Endothelial cell (in vitro differentiated cells): ENCODE measurements around the gene SLFN11. TPM values are rescaled to one million over a fixed set of nuclear protein-coding genes. Genes with fewer than 3 reads are reported as not detected.
"Not testable (repeated sequence)": the region's sequence is repeated elsewhere in the genome, so short reads cannot be mapped to it uniquely, and the experiment has no call there.

Experiments
- DNase-seq: peaks from one replicate; pipeline ENCODE4 v3.0.0; 2021; ENCODE audit warnings: low spot score
- H3K27ac Mint-ChIP-seq: one replicate; pipeline ENCODE4 v1.8.0; 2021; ENCODE audit warnings: mixed read lengths, inconsistent platforms; ENCODE audit not compliant: unreplicated experiment
- H3K27me3 Mint-ChIP-seq: one replicate; pipeline ENCODE4 v1.8.0; 2021; ENCODE audit warnings: mild to moderate bottlenecking, moderate library complexity, mixed read lengths, inconsistent platforms; ENCODE audit not compliant: unreplicated experiment
- H3K36me3 Mint-ChIP-seq: one replicate; pipeline ENCODE4 v1.8.0; 2021; ENCODE audit warnings: mild to moderate bottlenecking, low read depth, mixed read lengths, inconsistent platforms; ENCODE audit not compliant: unreplicated experiment
- H3K4me1 Mint-ChIP-seq: one replicate; pipeline ENCODE4 v1.8.0; 2021; ENCODE audit warnings: mild to moderate bottlenecking, mixed read lengths, inconsistent platforms; ENCODE audit not compliant: unreplicated experiment
- H3K4me3 Mint-ChIP-seq: one replicate; pipeline ENCODE4 v1.8.0; 2021; ENCODE audit warnings: mild to moderate bottlenecking, mixed read lengths, inconsistent platforms; ENCODE audit not compliant: unreplicated experiment
- H3K9me3 Mint-ChIP-seq: one replicate; pipeline ENCODE4 v1.8.0; 2021; ENCODE audit warnings: mixed read lengths, inconsistent platforms; ENCODE audit not compliant: unreplicated experiment
- total RNA-seq: library from RNA; stranded (reverse); fragmentation: NEBNext Ultra II Directional; extraction: Animal tissue kit (Norgen Biotek cat#: 25700); gene quantifications from one replicate; pipeline ENCODE4 v1.2.1, GENCODE V29; 2021; ENCODE audit not compliant: unreplicated experiment
- TF ChIP-seq, protein P1 (sequence below): fragments of 200-600 bp; sonication (generic); IDR thresholded peaks from one replicate; pipeline ENCODE4 v1.5.0; 2021; ENCODE audit warnings: antibody characterized with exemption; ENCODE audit not compliant: unreplicated experiment

SLFN11 gene
- total RNA-seq, 1 donor from 2014 or later = 0.26 TPM

DNA sequence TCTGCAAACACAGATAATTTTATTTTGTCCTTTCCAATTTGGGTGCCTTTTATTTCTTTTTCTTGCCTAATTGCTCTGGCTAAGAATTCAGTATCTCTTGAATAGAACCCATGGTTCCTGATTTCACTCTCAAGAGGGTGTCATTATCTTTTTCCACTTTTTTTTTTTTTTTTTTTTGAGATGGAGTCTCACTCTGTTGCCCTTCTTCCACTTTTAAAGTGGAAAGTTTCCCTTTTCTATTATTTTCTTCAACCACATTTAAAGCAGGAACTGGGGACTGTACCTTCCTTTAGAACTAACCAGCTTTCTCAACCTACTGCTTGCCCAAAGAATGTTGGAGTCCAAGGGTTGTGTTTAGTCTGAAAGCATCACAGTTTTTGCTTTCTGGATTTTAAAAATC, 31.1 kb downstream of the SLFN11 start:
- H3K36me3 Mint-ChIP-seq = peaks cover 4% of the 10 kb centered on the region
- no peak overlapping the region for H3K4me3 Mint-ChIP-seq
- no peak overlapping the region for H3K27ac Mint-ChIP-seq
- peaks cover 7% of the 10 kb centered on the region for H3K27me3 Mint-ChIP-seq
- TF ChIP-seq, protein P1, sequence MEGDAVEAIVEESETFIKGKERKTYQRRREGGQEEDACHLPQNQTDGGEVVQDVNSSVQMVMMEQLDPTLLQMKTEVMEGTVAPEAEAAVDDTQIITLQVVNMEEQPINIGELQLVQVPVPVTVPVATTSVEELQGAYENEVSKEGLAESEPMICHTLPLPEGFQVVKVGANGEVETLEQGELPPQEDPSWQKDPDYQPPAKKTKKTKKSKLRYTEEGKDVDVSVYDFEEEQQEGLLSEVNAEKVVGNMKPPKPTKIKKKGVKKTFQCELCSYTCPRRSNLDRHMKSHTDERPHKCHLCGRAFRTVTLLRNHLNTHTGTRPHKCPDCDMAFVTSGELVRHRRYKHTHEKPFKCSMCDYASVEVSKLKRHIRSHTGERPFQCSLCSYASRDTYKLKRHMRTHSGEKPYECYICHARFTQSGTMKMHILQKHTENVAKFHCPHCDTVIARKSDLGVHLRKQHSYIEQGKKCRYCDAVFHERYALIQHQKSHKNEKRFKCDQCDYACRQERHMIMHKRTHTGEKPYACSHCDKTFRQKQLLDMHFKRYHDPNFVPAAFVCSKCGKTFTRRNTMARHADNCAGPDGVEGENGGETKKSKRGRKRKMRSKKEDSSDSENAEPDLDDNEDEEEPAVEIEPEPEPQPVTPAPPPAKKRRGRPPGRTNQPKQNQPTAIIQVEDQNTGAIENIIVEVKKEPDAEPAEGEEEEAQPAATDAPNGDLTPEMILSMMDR = no peak
- DNase-seq = no peak
- H3K9me3 Mint-ChIP-seq = peaks cover 4% of the 10 kb centered on the region
- H3K4me1 Mint-ChIP-seq = peaks cover 20% of the 10 kb centered on the region

DNA sequence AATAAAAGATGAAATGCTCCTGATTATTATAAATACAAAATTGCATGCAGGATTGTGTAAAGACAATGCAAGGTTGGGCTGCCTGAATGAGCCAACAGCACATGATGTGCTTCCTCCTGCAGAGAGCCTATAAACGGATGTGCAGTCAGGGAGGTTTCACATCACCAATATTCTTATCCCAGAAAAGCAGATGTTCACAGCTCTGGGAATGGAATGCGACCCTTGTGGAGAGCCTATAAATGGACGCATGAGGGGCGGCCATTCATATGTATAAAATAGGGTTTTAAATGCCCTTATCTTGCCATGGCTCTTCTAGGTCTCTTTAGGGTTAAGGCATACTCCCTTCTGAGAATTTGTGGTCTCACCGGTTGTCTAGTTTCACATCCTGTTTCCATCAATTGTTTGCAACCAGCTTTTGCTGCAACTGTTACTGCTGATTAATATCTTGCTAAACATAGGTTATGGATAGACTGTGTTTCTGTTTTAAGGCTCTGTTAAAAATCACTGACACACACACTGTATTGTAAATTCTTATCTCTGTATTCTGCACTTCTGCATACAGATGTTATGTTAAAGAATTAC, 31.9 kb downstream of the SLFN11 start:
- TF ChIP-seq, protein P1 = no peak
- no peak overlapping the region for H3K27ac Mint-ChIP-seq
- peaks cover 4% of the 10 kb centered on the region for H3K36me3 Mint-ChIP-seq
- H3K4me1 Mint-ChIP-seq = peaks cover 15% of the 10 kb centered on the region
- peaks cover 4% of the 10 kb centered on the region for H3K9me3 Mint-ChIP-seq
- no peak for DNase-seq
- no peak overlapping the region for H3K4me3 Mint-ChIP-seq
- H3K27me3 Mint-ChIP-seq = peaks cover 6% of the 10 kb centered on the region

DNA sequence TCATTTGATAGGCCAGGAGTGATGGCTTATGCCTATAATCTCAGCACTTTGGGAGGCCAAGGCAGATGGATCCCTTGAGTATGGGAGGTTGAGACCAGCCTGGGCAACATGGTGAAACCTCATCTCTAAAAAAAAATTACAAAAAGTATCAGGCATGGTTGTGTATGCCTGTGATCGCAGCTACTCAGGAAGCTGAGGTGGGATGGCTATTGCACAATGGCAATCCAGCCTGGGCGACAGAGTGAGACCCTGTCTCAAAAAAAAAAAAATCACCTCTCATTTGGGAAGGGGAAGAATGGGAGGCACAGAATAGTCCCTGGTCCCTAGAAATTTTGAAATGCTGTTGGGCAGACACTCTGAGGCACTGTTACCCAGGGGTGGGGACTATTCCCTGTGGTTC, 35.2 kb downstream of the SLFN11 start:
- DNase-seq = no peak
- H3K4me1 Mint-ChIP-seq = peaks cover 9% of the 10 kb centered on the region
- TF ChIP-seq, protein P1 = no peak
- peaks cover 4% of the 10 kb centered on the region for H3K36me3 Mint-ChIP-seq
- no peaks in the 10 kb centered on the region for H3K27me3 Mint-ChIP-seq
- H3K9me3 Mint-ChIP-seq = peaks cover 4% of the 10 kb centered on the region
- H3K27ac Mint-ChIP-seq = no peak overlapping the region
- H3K4me3 Mint-ChIP-seq = no peak overlapping the region

DNA sequence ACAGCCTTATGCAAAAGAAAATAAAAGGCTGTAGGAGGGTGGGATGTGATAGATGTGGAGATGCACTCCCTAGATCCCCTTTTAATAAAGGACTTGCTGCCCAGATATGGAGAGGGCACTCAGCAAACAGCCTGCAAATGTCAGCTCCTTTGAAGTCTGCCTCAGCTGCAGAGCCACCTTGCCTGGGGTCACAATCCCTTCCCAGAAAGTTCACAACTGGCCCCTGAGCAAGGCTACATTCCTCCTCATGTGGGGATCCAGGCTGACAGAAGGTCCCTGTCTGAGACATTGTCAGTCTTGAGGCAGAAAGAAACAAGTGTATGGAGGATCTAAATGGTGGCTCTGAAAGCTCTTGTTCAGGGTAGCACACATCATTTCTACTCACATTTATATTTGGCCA, 36.1 kb downstream of the SLFN11 start:
- DNase-seq = no peak
- no peak overlapping the region for H3K4me3 Mint-ChIP-seq
- H3K27ac Mint-ChIP-seq = no peak overlapping the region
- no peaks in the 10 kb centered on the region for H3K27me3 Mint-ChIP-seq
- H3K36me3 Mint-ChIP-seq = peaks cover 4% of the 10 kb centered on the region
- peaks cover 8% of the 10 kb centered on the region for H3K4me1 Mint-ChIP-seq
- TF ChIP-seq, protein P1 = no peak
- peaks cover 4% of the 10 kb centered on the region for H3K9me3 Mint-ChIP-seq

DNA sequence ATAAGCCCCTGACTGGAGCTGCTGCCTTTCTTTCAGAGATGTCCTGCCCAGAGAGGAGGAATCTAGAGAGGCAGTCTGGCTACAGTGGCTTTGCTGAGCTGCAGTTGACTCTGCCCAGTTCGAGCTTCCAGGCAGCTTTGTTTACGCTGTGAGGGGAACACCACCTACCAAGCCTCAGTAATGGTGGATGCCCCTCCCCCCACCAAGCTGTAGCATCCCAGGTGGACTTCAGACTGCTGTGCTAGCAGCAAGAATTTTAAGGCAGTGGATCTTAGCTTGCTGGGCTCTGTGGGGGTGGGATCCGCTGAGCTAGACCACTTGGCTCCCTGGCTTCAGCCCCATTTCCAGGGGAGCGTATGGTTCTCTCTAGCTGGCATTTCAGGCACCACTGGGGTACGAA, 39.8 kb downstream of the SLFN11 start:
- not testable (repeated sequence) for H3K27ac Mint-ChIP-seq, H3K4me1 Mint-ChIP-seq, H3K36me3 Mint-ChIP-seq, H3K27me3 Mint-ChIP-seq, H3K4me3 Mint-ChIP-seq, H3K9me3 Mint-ChIP-seq, DNase-seq
